Upper lobe of left lung (tissue), 4 donors: ENCODE results near the gene RAP1A.
A peak's percentile ranks its signal among the peaks of the same experiment; 100 is the strongest.

Experiments used
- CTCF ChIP-seq, 6 experiments: fragments of 450-650 bp in 4 of 6; fragments of 200-600 bp in 2 of 6; sonication (generic) in 2 of 6; IDR thresholded peaks; one replicate each; pipeline ENCODE4 v1.5.1; 2016 to 2019; ENCODE audit warnings: antibody characterized with exemption in 6 of 6
- POLR2A ChIP-seq, 4 donors: fragments of 450-650 bp; IDR thresholded peaks; one replicate each; pipeline ENCODE4 v1.5.1; 2016 to 2017; ENCODE audit warnings: antibody characterized with exemption in 4 of 4, mild to moderate bottlenecking in 2 of 4

- TF ChIP-seq CTCF (IDR thresholded peaks at IDR 0.05): peak; percentile 59 to 85 (median 73)
- TF ChIP-seq POLR2A (IDR thresholded peaks at IDR 0.05): no peak
These were observed 127.7 kb downstream of the RAP1A start for GRCh38 chr1:111747282-111747734.
